ENCODE data around the gene OR5B12. TPM values are rescaled to one million over a fixed set of nuclear protein-coding genes. Genes with fewer than 3 reads are reported as not detected.

The OR5B12 gene
- total RNA-seq, 1 experiment from 2014 or later: not detected

DNA sequence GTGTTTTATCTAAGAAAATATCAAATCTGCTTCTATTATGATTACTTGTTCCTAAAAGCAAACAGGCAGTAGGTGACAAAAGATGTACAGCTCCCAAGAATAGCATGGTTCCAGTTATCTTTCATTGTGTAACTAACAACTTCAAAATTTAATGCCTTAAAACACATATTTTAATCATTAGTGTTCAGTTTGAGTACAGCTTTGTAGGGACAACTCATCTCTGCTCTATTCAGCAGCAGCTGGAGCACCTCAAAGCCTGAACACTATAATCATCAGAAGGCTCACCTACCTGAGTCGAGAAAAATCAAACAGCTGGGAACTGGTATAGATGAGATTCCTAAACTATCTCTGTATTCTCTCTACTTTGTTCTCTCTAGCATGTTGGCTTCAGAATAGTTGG is 24.3 kb upstream of the OR5B12 start:
- ATAC-seq (no peak), DNase-seq (ENCODE audit: low read depth, low spot score) (no peak)
- BruUV-seq (replicated peaks): no TSS peak
- Histone ChIP-seq H3K36me3 (ENCODE audit: control insufficient read depth in 1 of 2, insufficient read depth in 2 of 2, low read length in 2 of 2) (no peaks in the 10 kb centered on the region), H3K9me2 (ENCODE audit: insufficient read depth) (no peaks in the 10 kb centered on the region), H4K20me1 (ENCODE audit: insufficient read depth) (no peaks in the 10 kb centered on the region), H2AFZ (ENCODE audit: low read depth, low read length, poor library complexity, severe bottlenecking) (no peak overlapping the region), H3K4me1 (ENCODE audit: control insufficient read depth in 1 of 2, insufficient read depth in 2 of 2, low read length in 2 of 2) (no peaks in the 10 kb centered on the region), H3K4me2 (ENCODE audit: low read length) (no peak overlapping the region), H3K27ac (ENCODE audit: low read depth, low read length) (no peak overlapping the region), H3K9me3 (ENCODE audit: control insufficient read depth in 1 of 2, insufficient read depth in 1 of 2, low read depth in 1 of 2, low read length in 2 of 2) (peaks cover 0 to 3% of the 10 kb centered on the region in 2 experiments; a peak in 1 of 4 replicates), H3K79me2 (ENCODE audit: insufficient read depth, low read length) (no peaks in the 10 kb centered on the region), H3K27me3 (ENCODE audit: insufficient read depth, low read length) (no peaks in the 10 kb centered on the region), H3K4me3 (replicated peaks in 1 of 2; ENCODE audit: low read depth in 1 of 2, low read length in 2 of 2) (no peak overlapping the region), H3K9ac (ENCODE audit: low read length) (no peak overlapping the region)
- intact Hi-C loops (cut with micrococcal nuclease): no loop called here
- ChIA-PET CTCF (no interaction called here), RAD21 (ENCODE audit: low non-redundant PET in 1 of 2, low total read pairs in 2 of 2, uncharacterized antibody in 2 of 2, unreplicated experiment in 2 of 2) (no interaction called here), POLR2A (no interaction called here)
- TF ChIP-seq, protein P1, sequence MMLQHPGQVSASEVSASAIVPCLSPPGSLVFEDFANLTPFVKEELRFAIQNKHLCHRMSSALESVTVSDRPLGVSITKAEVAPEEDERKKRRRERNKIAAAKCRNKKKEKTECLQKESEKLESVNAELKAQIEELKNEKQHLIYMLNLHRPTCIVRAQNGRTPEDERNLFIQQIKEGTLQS (IDR thresholded peaks at IDR 0.05): no peak
- no peak for TF ChIP-seq FOSL1 (IDR thresholded peaks at IDR 0.05; ENCODE audit: low read depth)
- TF ChIP-seq, protein P2, sequence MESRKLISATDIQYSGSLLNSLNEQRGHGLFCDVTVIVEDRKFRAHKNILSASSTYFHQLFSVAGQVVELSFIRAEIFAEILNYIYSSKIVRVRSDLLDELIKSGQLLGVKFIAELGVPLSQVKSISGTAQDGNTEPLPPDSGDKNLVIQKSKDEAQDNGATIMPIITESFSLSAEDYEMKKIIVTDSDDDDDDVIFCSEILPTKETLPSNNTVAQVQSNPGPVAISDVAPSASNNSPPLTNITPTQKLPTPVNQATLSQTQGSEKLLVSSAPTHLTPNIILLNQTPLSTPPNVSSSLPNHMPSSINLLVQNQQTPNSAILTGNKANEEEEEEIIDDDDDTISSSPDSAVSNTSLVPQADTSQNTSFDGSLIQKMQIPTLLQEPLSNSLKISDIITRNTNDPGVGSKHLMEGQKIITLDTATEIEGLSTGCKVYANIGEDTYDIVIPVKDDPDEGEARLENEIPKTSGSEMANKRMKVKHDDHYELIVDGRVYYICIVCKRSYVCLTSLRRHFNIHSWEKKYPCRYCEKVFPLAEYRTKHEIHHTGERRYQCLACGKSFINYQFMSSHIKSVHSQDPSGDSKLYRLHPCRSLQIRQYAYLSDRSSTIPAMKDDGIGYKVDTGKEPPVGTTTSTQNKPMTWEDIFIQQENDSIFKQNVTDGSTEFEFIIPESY (IDR thresholded peaks at IDR 0.05; ENCODE audit: extremely low read depth, insufficient replicate concordance, low read length): no peak
- TF ChIP-seq, protein P3, sequence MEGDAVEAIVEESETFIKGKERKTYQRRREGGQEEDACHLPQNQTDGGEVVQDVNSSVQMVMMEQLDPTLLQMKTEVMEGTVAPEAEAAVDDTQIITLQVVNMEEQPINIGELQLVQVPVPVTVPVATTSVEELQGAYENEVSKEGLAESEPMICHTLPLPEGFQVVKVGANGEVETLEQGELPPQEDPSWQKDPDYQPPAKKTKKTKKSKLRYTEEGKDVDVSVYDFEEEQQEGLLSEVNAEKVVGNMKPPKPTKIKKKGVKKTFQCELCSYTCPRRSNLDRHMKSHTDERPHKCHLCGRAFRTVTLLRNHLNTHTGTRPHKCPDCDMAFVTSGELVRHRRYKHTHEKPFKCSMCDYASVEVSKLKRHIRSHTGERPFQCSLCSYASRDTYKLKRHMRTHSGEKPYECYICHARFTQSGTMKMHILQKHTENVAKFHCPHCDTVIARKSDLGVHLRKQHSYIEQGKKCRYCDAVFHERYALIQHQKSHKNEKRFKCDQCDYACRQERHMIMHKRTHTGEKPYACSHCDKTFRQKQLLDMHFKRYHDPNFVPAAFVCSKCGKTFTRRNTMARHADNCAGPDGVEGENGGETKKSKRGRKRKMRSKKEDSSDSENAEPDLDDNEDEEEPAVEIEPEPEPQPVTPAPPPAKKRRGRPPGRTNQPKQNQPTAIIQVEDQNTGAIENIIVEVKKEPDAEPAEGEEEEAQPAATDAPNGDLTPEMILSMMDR (IDR thresholded peaks at IDR 0.05 in 2 of 3, conservative IDR thresholded peaks at IDR 0.05 in 1 of 3; ENCODE audit: borderline replicate concordance in 1 of 3, insufficient read depth in 1 of 3, low read depth in 2 of 3, low read length in 2 of 3): no peak
- TF ChIP-seq EZH2 (IDR thresholded peaks at IDR 0.05): no peak
- no peak for TF ChIP-seq SIN3A (IDR thresholded peaks at IDR 0.05; ENCODE audit: low read depth)
- TF ChIP-seq EGR1 (IDR thresholded peaks at IDR 0.05; ENCODE audit: low read depth): no peak
- TF ChIP-seq SRF (IDR thresholded peaks at IDR 0.05; ENCODE audit: low read depth): no peak
- TF ChIP-seq, protein P4, sequence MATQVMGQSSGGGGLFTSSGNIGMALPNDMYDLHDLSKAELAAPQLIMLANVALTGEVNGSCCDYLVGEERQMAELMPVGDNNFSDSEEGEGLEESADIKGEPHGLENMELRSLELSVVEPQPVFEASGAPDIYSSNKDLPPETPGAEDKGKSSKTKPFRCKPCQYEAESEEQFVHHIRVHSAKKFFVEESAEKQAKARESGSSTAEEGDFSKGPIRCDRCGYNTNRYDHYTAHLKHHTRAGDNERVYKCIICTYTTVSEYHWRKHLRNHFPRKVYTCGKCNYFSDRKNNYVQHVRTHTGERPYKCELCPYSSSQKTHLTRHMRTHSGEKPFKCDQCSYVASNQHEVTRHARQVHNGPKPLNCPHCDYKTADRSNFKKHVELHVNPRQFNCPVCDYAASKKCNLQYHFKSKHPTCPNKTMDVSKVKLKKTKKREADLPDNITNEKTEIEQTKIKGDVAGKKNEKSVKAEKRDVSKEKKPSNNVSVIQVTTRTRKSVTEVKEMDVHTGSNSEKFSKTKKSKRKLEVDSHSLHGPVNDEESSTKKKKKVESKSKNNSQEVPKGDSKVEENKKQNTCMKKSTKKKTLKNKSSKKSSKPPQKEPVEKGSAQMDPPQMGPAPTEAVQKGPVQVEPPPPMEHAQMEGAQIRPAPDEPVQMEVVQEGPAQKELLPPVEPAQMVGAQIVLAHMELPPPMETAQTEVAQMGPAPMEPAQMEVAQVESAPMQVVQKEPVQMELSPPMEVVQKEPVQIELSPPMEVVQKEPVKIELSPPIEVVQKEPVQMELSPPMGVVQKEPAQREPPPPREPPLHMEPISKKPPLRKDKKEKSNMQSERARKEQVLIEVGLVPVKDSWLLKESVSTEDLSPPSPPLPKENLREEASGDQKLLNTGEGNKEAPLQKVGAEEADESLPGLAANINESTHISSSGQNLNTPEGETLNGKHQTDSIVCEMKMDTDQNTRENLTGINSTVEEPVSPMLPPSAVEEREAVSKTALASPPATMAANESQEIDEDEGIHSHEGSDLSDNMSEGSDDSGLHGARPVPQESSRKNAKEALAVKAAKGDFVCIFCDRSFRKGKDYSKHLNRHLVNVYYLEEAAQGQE (IDR thresholded peaks at IDR 0.05; ENCODE audit: low read depth): no peak
- no peak for TF ChIP-seq POLR2AphosphoS5 (IDR thresholded peaks at IDR 0.05; ENCODE audit: low read depth, low read length)
- TF ChIP-seq TCF7L2 (IDR thresholded peaks at IDR 0.05; ENCODE audit: borderline replicate concordance, extremely low read depth, insufficient read depth, insufficient read length): no peak
- no peak for TF ChIP-seq JUND (IDR thresholded peaks at IDR 0.05)
- TF ChIP-seq, protein P5, sequence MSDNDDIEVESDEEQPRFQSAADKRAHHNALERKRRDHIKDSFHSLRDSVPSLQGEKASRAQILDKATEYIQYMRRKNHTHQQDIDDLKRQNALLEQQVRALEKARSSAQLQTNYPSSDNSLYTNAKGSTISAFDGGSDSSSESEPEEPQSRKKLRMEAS (IDR thresholded peaks at IDR 0.05): no peak
- no peak for TF ChIP-seq ELF1 (IDR thresholded peaks at IDR 0.05; ENCODE audit: borderline replicate concordance, low read depth)
- TF ChIP-seq CBX3 (IDR thresholded peaks at IDR 0.05; ENCODE audit: low read depth): no peak
- TF ChIP-seq SP1 (IDR thresholded peaks at IDR 0.05; ENCODE audit: low read depth): no peak
- no peak for TF ChIP-seq POLR2A (IDR thresholded peaks at IDR 0.05; ENCODE audit: borderline replicate concordance, extremely low read depth, insufficient read depth, insufficient read length)
